Activated T-helper 2 cell treated with anti-CD3 and anti-CD28 coated beads, Interferon-gamma antibody, Interleukin-2, Interleukin-4, amounts not matched to agents 10 μg/mL and 5 μg/mL and 100 μg/mL, durations not matched to agents 14 hours and 24 hours and 36 hours (primary cell): ENCODE measurements around the gene SGPP1. TPM values are rescaled to one million over a fixed set of nuclear protein-coding genes. Genes with fewer than 3 reads are reported as not detected.
A peak's percentile ranks its signal among the peaks of the same experiment; 100 is the strongest.
"Not testable (repeated sequence)": the region's sequence is repeated elsewhere in the genome, so short reads cannot be mapped to it uniquely, and the experiment has no call there.

Experiments
- DNase-seq: peaks from one replicate; pipeline ENCODE4 v3.0.0; 2021; ENCODE audit warnings: low spot score
- H3K27ac Mint-ChIP-seq: one replicate; pipeline ENCODE4 v1.8.0; 2021; ENCODE audit warnings: mixed read lengths
- H3K27me3 Mint-ChIP-seq: one replicate; pipeline ENCODE4 v1.8.0; 2021; ENCODE audit warnings: low read depth, mixed read lengths
- H3K36me3 Mint-ChIP-seq: one replicate; pipeline ENCODE4 v1.8.0; 2021; ENCODE audit warnings: low read depth, mixed read lengths
- H3K4me1 Mint-ChIP-seq: one replicate; pipeline ENCODE4 v1.8.0; 2021; ENCODE audit warnings: low read depth, mixed read lengths
- H3K4me3 Mint-ChIP-seq: one replicate; pipeline ENCODE4 v1.8.0; 2021; ENCODE audit warnings: low read depth, mild to moderate bottlenecking, moderate library complexity, mixed read lengths
- H3K9me3 Mint-ChIP-seq: one replicate; pipeline ENCODE4 v1.8.0; 2021; ENCODE audit warnings: mixed read lengths
- intact Hi-C: fragments of 100-400 bp; cut with micrococcal nuclease; formaldehyde crosslinking; loops from one replicate; pipeline ENCODE4 v1.15.1; 2023
- total RNA-seq: library from RNA; stranded (reverse); gene quantifications from 2 replicates; pipeline ENCODE4 v1.2.3, GENCODE V29; 2022

The SGPP1 gene
- total RNA-seq, 1 donor from 2014 or later = 14.0 TPM

DNA sequence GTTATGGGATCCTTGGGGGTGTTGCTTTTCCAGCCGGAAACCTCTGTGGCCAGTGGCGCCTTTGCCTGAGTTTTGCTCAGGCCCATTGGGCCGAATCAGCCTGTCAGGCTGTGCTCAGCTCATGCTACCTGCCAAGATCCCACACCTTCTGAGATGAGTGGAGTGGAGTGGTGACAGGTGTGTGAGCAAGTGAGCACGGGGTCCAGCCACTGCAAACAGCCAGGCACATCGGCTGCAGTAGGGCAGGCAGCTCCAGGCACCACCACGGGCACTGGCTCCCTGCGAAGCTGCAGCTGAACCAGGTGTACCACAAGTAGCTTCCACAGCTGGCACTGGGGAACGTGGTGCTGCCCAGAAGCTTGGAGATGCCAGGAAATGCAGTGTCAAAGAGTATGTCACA is 65.1 kb downstream of the SGPP1 start:
- H3K27me3 Mint-ChIP-seq = no peaks in the 10 kb centered on the region
- H3K4me1 Mint-ChIP-seq = peaks cover 7% of the 10 kb centered on the region
- H3K36me3 Mint-ChIP-seq = no peaks in the 10 kb centered on the region
- intact Hi-C loops = no loop called here
- no peaks in the 10 kb centered on the region for H3K9me3 Mint-ChIP-seq
- H3K27ac Mint-ChIP-seq = no peak overlapping the region
- no peak for DNase-seq
- H3K4me3 Mint-ChIP-seq = no peak overlapping the region

DNA sequence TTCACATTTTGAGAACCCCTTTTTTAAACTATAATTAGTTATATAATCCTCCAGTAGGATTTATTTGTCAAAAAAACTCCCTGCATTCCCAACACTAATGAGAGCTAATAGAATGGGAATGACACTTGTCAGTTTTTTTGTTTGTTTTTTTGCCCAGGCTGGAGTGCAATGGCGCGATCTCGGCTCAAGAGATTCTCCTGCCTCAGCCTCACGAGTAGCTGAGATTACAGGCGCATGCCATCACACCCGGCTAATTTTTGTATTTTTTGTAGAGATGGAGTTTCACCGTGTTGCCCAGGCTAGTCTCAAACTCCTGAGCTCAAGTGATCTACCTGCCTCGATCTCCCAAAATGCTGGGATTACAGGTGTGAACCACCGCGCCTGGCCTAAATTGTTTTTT is 66.0 kb downstream of the SGPP1 start:
- H3K27ac Mint-ChIP-seq, H3K9me3 Mint-ChIP-seq, H3K4me3 Mint-ChIP-seq, H3K4me1 Mint-ChIP-seq, H3K27me3 Mint-ChIP-seq, intact Hi-C loops, DNase-seq, H3K36me3 Mint-ChIP-seq: not testable (repeated sequence)

DNA sequence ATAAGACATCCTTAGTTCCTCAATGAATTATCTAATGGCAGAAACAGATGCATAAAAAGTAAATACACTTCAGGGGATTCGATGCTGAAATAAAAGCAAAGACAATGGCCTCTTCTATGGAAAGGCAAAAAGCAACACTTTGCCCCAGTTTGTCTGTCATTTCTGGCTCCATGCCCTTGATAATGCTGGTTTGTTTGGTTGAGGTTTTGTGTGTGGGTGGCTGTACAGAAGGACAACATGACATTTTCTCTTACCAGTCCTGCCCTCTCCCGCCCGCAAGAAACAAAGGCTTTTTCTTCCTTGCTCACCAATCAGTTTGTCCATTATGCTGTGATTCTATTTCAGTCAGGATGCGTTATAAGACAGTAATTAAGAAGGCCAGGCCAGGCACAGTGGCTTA is 68.1 kb downstream of the SGPP1 start:
- H3K4me3 Mint-ChIP-seq = no peak overlapping the region
- H3K4me1 Mint-ChIP-seq = peaks cover 7% of the 10 kb centered on the region
- no peaks in the 10 kb centered on the region for H3K27me3 Mint-ChIP-seq
- no peaks in the 10 kb centered on the region for H3K36me3 Mint-ChIP-seq
- no peak overlapping the region for H3K27ac Mint-ChIP-seq
- DNase-seq = no peak
- no peaks in the 10 kb centered on the region for H3K9me3 Mint-ChIP-seq
- intact Hi-C loops = no loop called here

DNA sequence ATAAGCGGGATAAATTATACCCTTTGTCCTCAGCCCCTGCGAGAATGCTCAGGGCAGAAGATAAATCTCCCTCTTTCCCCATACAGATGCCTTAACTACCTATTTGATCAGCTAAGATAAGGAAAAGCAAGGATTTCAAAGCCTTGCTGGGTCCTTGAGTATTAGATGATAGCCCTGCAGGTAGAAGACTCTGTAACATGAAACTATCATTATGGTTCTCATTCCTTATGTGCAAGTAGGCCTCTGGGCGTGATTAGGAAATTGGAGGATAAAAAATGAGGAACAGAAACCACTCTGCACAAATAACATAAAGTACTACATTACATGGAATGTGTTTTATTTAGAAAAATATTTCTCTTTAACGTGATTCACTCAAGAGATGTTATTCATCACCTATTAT is 71.7 kb downstream of the SGPP1 start:
- intact Hi-C loops = no loop called here
- no peak for DNase-seq
- H3K9me3 Mint-ChIP-seq = no peaks in the 10 kb centered on the region
- H3K4me3 Mint-ChIP-seq = no peak overlapping the region
- H3K36me3 Mint-ChIP-seq = peaks cover 11% of the 10 kb centered on the region
- H3K27me3 Mint-ChIP-seq = no peaks in the 10 kb centered on the region
- peaks cover 12% of the 10 kb centered on the region for H3K4me1 Mint-ChIP-seq
- H3K27ac Mint-ChIP-seq = no peak overlapping the region

DNA sequence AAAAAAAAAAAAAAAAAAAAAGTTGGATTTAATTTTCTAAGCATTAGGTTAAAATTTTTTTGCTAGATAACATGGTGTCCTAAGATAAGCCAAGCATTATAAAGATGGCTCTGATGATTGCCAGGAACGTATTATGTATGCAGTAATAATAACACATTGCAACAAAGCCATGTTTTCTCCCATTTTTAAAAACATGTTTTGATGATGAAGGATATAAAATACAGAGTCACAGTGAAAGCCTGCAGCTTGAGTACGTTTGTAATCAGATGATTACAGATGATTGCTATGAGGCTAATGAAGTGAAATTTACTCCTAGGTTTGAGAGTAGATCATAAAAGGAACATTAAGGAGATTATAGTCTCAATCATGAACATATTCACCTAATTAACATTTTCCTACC is 72.9 kb downstream of the SGPP1 start:
- H3K36me3 Mint-ChIP-seq = peaks cover 16% of the 10 kb centered on the region
- H3K27me3 Mint-ChIP-seq = no peaks in the 10 kb centered on the region
- no peak overlapping the region for H3K4me3 Mint-ChIP-seq
- peaks cover 20% of the 10 kb centered on the region for H3K4me1 Mint-ChIP-seq
- intact Hi-C loops = no loop called here
- no peaks in the 10 kb centered on the region for H3K9me3 Mint-ChIP-seq
- H3K27ac Mint-ChIP-seq = no peak overlapping the region
- DNase-seq = no peak

DNA sequence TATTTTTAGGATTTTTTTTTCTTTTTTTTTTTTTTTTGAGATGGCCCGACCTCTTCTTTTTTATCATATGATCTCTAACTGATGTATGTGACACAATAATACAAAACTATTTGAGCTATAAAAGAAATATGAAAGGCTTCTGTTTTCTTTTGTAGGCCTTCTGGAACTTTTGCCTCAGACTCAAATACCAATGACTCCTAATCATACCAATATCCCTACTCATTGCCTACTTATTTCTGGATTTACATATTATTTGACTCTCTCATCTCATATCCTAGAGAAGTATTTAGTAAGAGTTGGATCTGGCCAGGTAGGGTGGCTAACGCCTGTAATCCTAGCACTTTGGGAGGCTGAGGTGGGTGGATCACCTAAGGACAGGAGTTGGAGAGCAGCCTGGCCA is 73.5 kb downstream of the SGPP1 start:
- H3K36me3 Mint-ChIP-seq = peaks cover 17% of the 10 kb centered on the region
- peaks cover 18% of the 10 kb centered on the region for H3K4me1 Mint-ChIP-seq
- no peaks in the 10 kb centered on the region for H3K27me3 Mint-ChIP-seq
- H3K27ac Mint-ChIP-seq = no peak overlapping the region
- no peaks in the 10 kb centered on the region for H3K9me3 Mint-ChIP-seq
- no peak overlapping the region for H3K4me3 Mint-ChIP-seq
- DNase-seq = no peak
- intact Hi-C loops = no loop called here

DNA sequence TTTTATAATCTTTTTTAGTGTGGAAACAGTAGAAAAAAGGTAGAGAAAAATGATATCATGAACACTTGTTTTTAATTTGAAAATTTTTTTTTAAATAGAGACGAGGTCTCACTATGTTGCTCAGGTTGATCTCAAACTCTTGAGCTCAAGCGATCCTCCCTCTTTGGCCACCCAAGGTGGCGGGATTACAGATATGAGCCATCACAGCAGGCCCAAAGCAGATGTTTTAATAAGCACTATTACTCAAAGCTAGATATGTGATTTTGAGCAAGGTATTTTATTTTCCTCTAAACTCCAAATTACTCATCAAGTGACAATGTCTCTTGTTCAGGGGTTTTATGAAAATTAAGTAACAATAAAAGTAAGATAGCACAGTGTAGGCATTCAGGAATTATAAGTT is 75.5 kb downstream of the SGPP1 start:
- Mint-ChIP-seq H3K27ac (peak overlapping the region; percentile 17), H3K4me1 (peaks cover 23% of the 10 kb centered on the region)

DNA sequence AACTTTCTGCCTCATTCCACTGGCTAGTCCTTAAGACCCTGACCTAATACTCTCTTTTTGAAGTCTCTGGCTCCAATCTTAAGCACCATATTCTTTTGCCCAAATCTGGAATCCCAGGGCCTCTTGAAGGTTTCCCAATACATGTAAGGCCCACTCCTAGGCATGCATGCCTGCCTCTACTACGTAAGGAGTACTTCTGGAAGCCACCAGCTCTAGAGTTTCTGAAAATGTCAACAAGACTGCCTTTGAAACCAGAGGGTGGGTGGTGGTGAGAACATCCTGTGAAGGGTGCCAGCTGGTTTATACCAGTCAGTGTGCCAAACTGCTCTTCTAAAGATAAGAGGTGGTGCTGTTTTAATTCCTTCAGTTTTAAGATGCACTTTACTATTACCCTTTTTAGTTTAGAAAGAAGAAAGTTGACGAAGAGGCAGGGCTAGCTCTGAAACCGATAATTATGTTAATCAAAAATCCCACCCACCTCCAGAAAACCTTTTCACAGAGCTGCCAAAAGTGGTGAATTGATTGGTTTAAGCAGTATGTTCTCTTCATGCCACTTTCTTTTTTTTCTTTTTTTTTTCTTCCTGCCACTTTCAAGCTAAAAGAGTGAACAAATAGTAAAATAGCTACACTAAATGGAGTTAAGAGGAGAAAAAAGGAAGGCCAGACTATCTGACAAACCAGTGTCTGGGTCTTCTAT is 77.5 kb downstream of the SGPP1 start:
- no peaks in the 10 kb centered on the region for H3K9me3 Mint-ChIP-seq
- peak overlapping the region; percentile 13 for H3K4me3 Mint-ChIP-seq
- peaks cover 22% of the 10 kb centered on the region for H3K36me3 Mint-ChIP-seq
- no peak for DNase-seq
- H3K27ac Mint-ChIP-seq = peak overlapping the region; percentile 88
- intact Hi-C loops = loop anchor here (1.0 kb wide), 1 partner anchor 8 kb away; no protein-coding TSS in a partner anchor
- peaks cover 23% of the 10 kb centered on the region for H3K4me1 Mint-ChIP-seq
- no peaks in the 10 kb centered on the region for H3K27me3 Mint-ChIP-seq

More for the DNA sequence above, 75.5 kb downstream of the SGPP1 start:
- H3K9me3 Mint-ChIP-seq = no peaks in the 10 kb centered on the region
- no peak overlapping the region for H3K4me3 Mint-ChIP-seq
- intact Hi-C loops = no loop called here
- no peak for DNase-seq
- H3K27me3 Mint-ChIP-seq = no peaks in the 10 kb centered on the region
- H3K36me3 Mint-ChIP-seq = peaks cover 22% of the 10 kb centered on the region

DNA sequence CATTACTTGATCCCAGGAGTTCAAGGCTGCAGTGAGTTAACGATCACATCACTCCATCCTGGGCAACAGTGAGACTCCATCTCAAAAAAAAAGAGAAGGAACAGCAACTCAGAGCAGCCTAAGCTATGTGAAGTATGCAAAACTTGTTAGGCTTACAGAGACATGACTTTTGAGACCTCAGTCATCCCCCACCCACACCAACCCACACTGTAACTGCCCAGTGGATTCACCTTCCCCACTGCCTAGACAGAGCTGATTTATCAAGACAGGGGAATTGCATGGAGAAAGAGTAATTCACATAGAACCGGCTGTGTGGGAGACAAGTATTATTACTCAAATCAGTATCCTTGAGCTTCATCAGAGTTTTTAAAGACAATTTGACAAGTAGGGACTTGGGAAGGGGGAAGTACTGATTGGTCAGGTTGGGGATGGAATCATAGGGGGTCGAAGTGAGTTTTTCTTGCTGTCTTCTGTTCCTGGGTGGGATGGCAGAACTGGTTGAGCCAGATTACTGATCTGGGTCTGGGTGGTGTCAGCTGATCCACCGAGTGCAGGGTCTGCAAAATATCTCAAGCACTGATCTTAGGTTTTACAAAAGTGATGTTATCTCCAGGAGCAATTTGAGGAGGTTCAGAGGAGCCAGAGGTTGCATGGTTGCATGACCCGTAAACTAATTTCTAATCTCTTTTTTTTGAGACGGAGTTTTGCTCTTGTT is 80.0 kb downstream of the SGPP1 start:
- peaks cover 25% of the 10 kb centered on the region for H3K4me1 Mint-ChIP-seq
- no peak for DNase-seq
- no peak overlapping the region for H3K4me3 Mint-ChIP-seq
- H3K27me3 Mint-ChIP-seq = no peaks in the 10 kb centered on the region
- peaks cover 15% of the 10 kb centered on the region for H3K36me3 Mint-ChIP-seq
- H3K9me3 Mint-ChIP-seq = no peaks in the 10 kb centered on the region
- H3K27ac Mint-ChIP-seq = peak overlapping the region; percentile 0
- intact Hi-C loops = no loop called here

DNA sequence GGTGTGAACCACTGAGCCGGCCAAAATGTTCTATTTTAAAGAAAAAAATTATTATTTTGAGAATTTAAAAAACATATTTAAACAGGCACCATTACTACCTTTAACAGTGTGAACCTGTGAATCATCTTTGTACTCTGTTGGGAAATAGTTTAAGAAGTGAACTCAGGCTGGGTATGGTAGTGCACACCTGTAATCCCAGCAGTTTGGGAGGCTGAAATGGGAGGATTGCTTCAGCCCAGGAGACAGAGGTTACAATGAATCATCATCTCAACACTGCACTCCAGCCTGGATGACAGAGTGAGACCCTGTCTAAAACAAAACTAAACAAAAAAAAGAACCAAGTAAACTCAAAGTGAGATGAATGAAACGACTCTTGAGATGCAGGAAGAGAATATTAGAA is 83.1 kb downstream of the SGPP1 start:
- Mint-ChIP-seq H3K27me3 (no peaks in the 10 kb centered on the region), H3K27ac (no peak overlapping the region), H3K4me1 (peaks cover 11% of the 10 kb centered on the region), H3K4me3 (no peak overlapping the region), H3K36me3 (peaks cover 8% of the 10 kb centered on the region), H3K9me3 (no peaks in the 10 kb centered on the region)
- intact Hi-C loops = loop anchor here (5.0 kb wide), 3 partner anchors 218 to 858 kb away; partner anchors contain the start of genes ZBTB1 and ZBTB25
- no peak for DNase-seq

DNA sequence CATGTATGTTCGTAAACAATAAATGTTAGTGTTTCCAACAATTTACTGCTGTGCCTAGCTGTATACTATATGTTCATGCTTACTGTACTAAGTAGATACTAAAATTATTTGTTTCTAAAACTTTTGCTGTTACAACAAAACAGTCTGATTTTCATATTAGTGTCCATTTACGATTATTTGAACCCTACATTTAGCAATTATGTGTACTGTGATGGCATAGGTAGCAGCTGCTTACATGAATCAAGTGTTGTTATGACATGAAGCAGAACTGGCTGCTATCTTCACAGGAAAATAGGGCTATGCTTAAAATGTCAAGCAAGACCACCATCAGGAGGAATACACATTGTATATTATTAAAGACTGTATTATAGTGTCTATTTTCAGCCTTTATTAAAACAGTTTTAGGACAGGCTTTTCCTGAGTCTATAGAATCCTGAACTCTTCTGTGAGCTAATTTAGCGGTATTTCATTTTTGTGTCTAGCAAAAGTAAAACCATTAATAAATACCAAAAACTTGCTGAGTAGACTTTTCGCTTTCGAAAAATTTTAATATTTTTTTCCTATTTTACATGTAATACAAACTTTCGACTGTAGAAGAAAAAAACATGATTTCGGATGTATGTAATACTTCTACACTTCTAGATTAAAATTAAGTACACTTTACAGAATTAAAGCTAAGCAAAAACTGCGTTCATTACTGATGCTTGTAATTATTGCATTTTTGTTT is 85.0 kb downstream of the SGPP1 start:
- peaks cover 19% of the 10 kb centered on the region for H3K4me1 Mint-ChIP-seq
- peak overlapping the region; percentile 92 for H3K4me3 Mint-ChIP-seq
- H3K36me3 Mint-ChIP-seq = peaks cover 21% of the 10 kb centered on the region
- intact Hi-C loops = loop anchor here (1.0 to 5.0 kb wide), 4 partner anchors 7 to 859 kb away; partner anchors contain the start of genes ZBTB1 and ZBTB25
- peaks cover under 1% of the 10 kb centered on the region for H3K9me3 Mint-ChIP-seq
- peak overlapping the region; percentile 98 for H3K27ac Mint-ChIP-seq
- H3K27me3 Mint-ChIP-seq = no peaks in the 10 kb centered on the region
- no peak for DNase-seq

DNA sequence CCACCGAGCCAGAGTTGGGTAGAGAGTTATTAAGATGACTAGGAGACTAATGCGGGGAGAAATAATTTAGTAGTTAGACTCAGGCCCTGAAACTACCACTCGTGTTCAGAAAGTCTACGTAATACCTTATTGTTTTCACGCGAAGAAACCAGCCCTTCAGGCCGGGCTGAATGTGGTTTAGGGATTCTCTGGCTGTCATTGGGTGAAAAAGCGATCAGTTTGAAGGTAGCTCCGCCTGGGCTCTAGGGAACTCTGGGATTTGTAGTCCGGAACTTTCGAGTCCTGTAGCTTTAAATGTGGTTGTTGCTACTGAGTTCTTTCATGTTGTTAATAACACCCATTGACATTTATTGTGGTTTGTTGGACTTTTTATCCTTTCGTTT is 85.6 kb downstream of the SGPP1 start:
- no peaks in the 10 kb centered on the region for H3K27me3 Mint-ChIP-seq
- intact Hi-C loops = loop anchor here (1.0 to 5.0 kb wide), 4 partner anchors 8 to 860 kb away; partner anchors contain the start of genes ZBTB1 and ZBTB25
- DNase-seq = peak; percentile 81
- peaks cover 25% of the 10 kb centered on the region for H3K36me3 Mint-ChIP-seq
- peaks cover 16% of the 10 kb centered on the region for H3K4me1 Mint-ChIP-seq
- peaks cover 6% of the 10 kb centered on the region for H3K9me3 Mint-ChIP-seq
- H3K27ac Mint-ChIP-seq = peak overlapping the region; percentile 98
- H3K4me3 Mint-ChIP-seq = peak overlapping the region; percentile 92
